ENCODE measurements around the gene SOBP.
"Not testable (repeated sequence)": the region's sequence is repeated elsewhere in the genome, so short reads cannot be mapped to it uniquely, and the experiment has no call there.

The SOBP gene

DNA sequence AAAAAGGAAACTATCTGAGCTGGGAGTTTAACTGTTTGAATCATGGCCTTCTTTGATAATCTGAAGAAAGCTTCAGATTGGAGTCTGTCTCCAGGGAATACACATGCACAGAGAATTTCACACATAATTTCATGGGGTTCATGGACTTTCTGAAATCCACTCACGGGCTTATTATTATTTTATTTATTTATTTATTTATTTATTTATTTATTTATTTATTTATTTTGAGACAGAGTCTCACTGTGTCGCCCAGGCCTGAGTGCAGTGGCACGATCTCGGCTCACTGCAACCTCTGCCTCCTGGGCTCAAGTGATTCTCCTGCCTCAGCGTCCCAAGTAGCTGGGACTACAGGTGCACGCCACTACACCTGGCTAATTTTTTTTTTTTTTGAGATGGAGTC lies 63.2 kb downstream of the SOBP start:
- not testable (repeated sequence) for DNase-seq (ENCODE audit: low read depth in 3 of 3)

DNA sequence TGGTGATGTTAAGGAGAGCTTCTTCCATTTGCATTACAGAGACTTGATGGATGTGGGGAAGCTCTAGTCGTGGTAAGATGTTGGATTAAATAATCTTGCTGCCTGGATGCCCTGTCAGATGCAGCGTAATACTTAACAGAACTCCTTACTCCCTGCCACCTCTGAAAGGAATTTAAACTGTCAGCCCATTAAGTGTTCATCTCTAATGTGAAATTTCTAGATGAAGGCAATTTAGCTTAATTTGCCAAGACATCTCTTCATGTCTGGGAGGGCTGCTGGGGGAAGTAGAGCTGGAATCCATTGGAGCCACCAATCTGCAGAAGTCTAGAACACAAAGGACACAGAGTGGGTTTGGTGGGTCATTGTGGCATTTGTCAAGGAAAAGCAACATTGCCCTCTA lies 64.4 kb downstream of the SOBP start:
- no peak for DNase-seq (ENCODE audit: low read depth in 3 of 3)

DNA sequence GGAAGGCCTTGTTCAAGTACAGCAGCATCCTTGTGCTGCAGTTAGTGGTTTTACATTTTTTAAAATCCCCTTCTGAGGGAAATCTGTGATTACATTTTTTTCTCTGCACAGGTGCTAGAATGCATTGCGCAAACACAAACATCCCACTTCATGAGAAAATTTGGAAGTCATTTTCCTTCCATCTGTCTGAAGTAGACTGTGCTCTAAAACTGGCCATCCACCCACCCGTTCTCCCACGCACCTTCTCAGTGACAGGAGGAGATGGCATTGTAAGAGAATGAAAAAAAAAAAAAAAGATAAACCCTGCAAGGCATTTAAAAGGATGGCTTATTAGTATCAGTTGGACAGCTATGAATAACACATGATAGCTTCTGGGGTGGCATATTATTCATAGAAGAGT lies 65.0 kb downstream of the SOBP start:
- DNase-seq (ENCODE audit: low read depth in 3 of 3): no peak

- no peak for DNase-seq (ENCODE audit: low read depth in 3 of 3)
Measured at GRCh38 chr6:107555449-107555848, 65.5 kb downstream of the SOBP start.

DNA sequence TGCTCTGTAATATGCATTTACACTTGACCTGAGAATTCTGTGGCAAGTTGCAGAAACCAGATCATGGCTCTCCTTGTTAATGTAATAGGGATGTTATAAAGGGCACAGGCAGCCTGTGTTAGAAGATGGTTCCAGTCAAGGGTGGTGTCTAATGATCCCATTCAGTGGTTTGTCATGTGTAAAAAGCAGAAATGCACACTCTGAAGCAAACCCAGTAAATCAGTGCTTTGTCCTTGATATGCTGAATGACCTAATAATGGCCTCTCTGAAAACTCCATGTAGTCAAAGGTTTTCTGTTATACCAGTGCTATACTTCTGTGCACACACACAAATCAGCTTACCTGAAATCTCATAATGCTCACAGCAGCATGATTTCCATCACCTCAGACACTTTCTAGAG lies 66.2 kb downstream of the SOBP start:
- DNase-seq (ENCODE audit: low read depth in 3 of 3): no peak

- DNase-seq (ENCODE audit: low read depth in 3 of 3): no peak
Measured at GRCh38 chr6:107557698-107558097, 67.8 kb downstream of the SOBP start.

DNA sequence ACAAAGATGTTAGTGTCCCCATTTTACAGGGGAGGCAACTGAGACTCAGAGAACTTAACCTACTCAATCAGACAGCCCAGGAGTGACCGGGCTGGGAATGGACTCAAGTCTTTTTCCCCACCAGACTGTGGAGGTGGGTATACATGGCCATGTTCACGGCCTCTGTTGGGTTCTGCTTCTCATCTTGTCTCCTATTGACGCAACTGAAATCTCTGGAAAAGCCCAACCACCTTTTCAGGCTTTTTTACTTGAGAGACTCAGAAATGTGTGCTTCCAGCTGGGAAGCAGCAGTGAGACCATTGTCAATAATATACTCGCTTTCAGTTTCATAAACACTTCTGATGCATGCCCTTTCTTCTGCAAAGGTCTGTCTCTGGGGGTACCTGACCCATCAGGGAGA lies 70.7 kb downstream of the SOBP start:
- DNase-seq (ENCODE audit: low read depth in 3 of 3): no peak

DNA sequence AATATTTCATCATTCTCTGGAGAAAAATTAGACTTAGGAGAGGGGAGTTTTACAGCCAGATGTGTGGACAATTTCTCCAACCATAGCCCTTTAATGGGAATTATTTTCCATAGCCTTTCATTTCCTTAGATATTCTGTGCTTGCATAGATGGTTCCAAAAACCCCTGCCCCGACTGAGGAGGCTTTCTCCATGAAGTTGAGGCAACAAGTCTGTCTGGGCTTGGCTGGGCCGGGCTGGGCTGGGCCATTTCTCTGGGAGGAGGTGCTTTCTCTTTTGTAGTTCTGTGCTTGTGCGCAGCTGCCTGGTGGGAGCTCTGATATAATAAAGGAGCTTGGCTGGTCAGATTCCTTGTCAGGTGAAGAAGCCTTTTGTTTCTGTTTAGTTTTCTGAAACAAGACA lies 71.4 kb downstream of the SOBP start:
- DNase-seq (ENCODE audit: low read depth in 3 of 3): no peak

GRCh38 chr6:107563694-107564588 lies 74.0 kb downstream of the SOBP start:
- DNase-seq (ENCODE audit: low read depth in 3 of 3): no peak

GRCh38 chr6:107564589-107564951 lies 74.7 kb downstream of the SOBP start:
- DNase-seq (ENCODE audit: low read depth in 3 of 3): no peak

DNA sequence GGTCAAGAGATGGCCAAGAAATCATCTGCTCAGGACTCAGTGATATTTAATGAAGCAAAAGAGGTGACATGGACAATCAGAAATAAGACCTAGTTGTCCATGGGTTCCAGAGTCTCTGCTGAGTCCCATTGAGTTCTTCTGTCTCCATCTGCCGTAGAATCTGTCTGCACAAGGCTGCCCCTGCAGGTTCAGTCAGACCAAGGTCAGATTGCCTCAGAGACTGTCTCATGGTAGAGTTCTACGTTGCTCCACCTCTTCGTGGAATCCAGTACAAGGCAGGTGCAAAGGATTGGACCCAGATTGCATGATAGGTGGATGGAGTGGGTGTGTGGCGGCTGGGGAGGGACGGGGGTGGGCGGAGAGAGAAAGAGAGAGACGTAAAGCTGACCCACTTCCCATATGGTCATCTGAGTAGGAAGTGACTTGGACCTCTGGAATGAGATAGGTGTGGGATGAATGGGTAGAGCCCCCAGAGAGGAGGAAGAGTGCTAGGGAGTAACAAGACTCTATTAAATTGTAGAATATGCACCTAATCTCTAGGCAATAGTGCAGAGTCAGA lies 75.3 kb downstream of the SOBP start:
- no peak for DNase-seq (ENCODE audit: low read depth in 3 of 3)

DNA sequence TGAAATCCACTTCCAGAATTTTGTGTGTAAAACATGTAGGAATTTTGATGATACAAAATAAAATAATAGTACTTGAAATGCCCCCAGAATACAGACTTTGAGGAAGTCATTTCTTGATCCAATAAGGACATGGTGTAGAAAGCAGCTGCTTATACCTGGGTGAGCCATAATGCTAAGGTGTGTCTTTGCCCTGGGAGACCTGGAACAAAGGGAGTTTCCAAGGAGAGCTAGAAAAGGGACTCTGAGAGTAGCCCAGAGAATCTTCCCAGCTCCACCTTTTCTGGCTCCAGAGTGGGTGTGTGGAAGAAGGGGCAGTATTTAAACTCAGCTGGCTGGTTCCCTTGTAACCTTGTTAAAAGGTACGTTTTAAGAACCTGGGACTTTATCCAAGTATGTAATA lies 77.7 kb downstream of the SOBP start:
- DNase-seq (ENCODE audit: low read depth in 3 of 3): no peak

GRCh38 chr6:107569473-107569872 lies 79.6 kb downstream of the SOBP start:
- DNase-seq (ENCODE audit: low read depth in 3 of 3): no peak

GRCh38 chr6:107571354-107571753 lies 81.4 kb downstream of the SOBP start:
- DNase-seq (ENCODE audit: low read depth in 3 of 3): no peak

DNA sequence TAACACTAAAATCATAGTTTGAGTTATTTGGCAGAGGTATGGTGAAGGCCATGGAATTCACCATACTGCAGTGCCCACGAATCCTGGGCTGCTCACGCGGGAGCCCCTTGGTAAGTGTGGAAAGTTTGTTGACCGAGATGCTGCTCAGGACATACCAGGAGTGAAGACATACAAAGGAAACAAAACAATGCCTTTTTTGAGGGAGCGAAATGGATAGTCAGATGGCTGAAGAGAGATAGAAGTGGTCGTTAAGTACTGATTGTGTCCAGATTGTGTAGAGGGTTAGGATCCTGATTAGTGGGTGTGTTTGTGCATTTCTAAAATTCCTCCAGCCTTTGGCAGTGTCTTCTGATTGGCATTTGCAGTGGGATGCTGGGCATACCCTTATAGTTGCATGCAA lies 83.0 kb downstream of the SOBP start:
- DNase-seq (ENCODE audit: low read depth in 3 of 3): no peak

- DNase-seq (ENCODE audit: low read depth in 3 of 3): no peak
Measured at GRCh38 chr6:107574856-107575255, 84.9 kb downstream of the SOBP start.

DNA sequence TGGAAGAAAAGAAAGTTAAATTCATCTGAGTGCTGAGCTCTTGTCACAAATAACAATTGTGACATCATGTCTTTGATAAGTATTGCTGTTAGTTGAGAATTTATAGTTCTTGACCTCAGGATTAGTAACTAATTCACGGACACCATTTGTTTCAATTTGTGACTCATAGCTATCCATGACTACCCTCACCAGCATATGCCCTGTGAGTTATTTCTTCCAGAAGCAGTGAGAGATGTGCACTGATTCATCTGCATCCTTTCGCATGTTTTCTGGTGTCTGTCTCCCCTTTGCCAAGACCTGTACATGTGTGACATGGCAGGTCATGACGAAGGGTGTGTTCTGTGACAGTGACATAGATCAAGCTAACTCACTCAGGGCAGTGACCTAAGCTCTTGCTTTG lies 86.9 kb downstream of the SOBP start:
- DNase-seq (ENCODE audit: low read depth in 3 of 3): no peak

- no peak for DNase-seq (ENCODE audit: low read depth in 3 of 3)
Measured at GRCh38 chr6:107578642-107579341, 88.9 kb downstream of the SOBP start.

GRCh38 chr6:107579456-107580056 lies 89.6 kb downstream of the SOBP start:
- DNase-seq (ENCODE audit: low read depth in 3 of 3): no peak

- DNase-seq (ENCODE audit: low read depth in 3 of 3): no peak
Measured at GRCh38 chr6:107582086-107582485, 92.2 kb downstream of the SOBP start.

GRCh38 chr6:107584726-107585125 lies 94.8 kb downstream of the SOBP start:
- no peak for DNase-seq (ENCODE audit: low read depth in 3 of 3)

DNA sequence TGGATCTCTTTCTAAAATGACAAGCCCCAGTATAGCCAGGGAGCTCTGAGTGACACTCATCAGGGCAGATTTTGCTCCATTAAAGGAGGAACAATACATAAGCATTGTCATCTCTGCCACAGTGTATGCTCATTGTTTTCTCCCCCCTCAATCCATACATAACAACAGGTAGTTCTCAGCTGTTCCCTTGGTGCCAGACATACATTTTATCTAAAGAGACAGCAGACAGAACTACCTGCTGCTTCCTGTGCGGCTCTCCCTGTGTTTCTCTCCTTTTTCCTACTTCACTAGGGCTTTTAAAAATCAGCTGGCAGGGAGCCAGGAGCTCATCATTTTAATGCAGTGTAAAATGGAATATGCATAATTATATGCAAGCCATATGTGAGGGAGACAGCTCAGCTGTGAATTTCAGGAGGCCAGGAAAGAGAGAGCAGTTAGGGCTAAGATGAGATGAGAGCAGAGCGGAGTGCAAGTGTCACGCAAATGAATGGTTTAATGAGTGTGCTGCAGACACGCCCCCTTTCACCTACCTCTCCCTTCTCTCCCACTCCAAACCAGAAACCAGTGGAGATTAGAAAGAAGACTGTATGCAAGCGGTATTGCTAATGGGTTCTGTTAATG lies 96.0 kb downstream of the SOBP start:
- DNase-seq (ENCODE audit: low read depth in 3 of 3): no peak
